Ovary (tissue), 3 donors: Measurements from ENCODE around the gene C1S.
"Not testable (repeated sequence)": the region's sequence is repeated elsewhere in the genome, so short reads cannot be mapped to it uniquely, and the experiment has no call there.

Experiments used
- CTCF ChIP-seq, 3 donors: fragments of 450-650 bp in 2 of 3; fragments of 200-600 bp in 1 of 3; IDR thresholded peaks; one replicate each; pipeline versions ENCODE4 v1.5.1 to v1.8.0; 2016 to 2022; ENCODE audit warnings: antibody characterized with exemption in 3 of 3, mild to moderate bottlenecking in 1 of 3
- POLR2A ChIP-seq: fragments of 450-650 bp; IDR thresholded peaks from one replicate; pipeline ENCODE4 v1.6.1; 2017; ENCODE audit warnings: antibody characterized with exemption, mild to moderate bottlenecking, moderate library complexity
- donor health status: DM: no; HTN: no; CAD: no.

DNA sequence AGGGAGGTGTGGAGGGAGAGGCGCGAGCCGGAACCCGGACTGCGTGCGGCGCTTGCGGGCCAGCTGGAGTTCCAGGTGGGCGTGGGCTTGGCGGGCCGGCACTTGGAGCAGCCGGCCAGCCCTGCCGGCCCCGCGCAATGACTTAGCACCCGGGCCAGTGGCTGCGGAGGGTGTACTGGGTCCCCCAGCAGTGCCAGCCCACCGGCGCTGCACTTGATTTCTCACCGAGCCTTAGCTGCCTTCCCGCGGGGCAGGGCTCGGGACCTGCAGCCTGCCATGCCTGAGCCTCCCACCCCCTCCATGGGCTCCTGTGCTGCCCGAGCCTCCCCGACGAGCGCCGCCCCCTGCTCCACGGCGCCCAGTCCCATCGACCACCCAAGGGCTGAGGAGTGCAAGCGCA, 23.1 kb upstream of the C1S start:
- not testable (repeated sequence) for TF ChIP-seq CTCF (IDR thresholded peaks at IDR 0.05); POLR2A
